Brain microvascular endothelial cell (primary cell): ENCODE data around the gene HADH.
"Not testable (repeated sequence)": the region's sequence is repeated elsewhere in the genome, so short reads cannot be mapped to it uniquely, and the experiment has no call there.

ENCODE experiments used
- DNase-seq: peaks from one replicate; pipeline ENCODE4 v3.0.0-alpha.2; 2020
- H3K27ac ChIP-seq: fragments of 250-450 bp; sonication (Bioruptor Pico); 2 replicates; pipeline ENCODE4 v1.5.1; 2020; ENCODE audit warnings: mild to moderate bottlenecking, moderate library complexity
- H3K27me3 ChIP-seq: fragments of 250-450 bp; sonication (Bioruptor Pico); replicated peaks from 2 replicates; pipeline ENCODE4 v1.5.1; 2020; ENCODE audit warnings: mild to moderate bottlenecking
- H3K36me3 ChIP-seq: fragments of 250-450 bp; sonication (Bioruptor Pico); replicated peaks from 2 replicates; pipeline ENCODE4 v1.5.1; 2020; ENCODE audit warnings: mild to moderate bottlenecking
- H3K4me3 ChIP-seq: 2 replicates; pipeline ENCODE4 v1.5.1; 2011; ENCODE audit warnings: low read depth, mild to moderate bottlenecking, control low read depth, low read length, moderate library complexity
- in situ Hi-C: cut with HindIII; loops from 2 replicates; pipeline ENCODE4 v1.10.0; 2017; ENCODE audit warnings: low sequenced_read_pairs, low pct_ligation_motif_present
- TF ChIP-seq, protein P1 (sequence below): IDR thresholded peaks from 2 replicates; pipeline ENCODE4 v1.5.1; 2011; ENCODE audit warnings: low read depth, mild to moderate bottlenecking, moderate library complexity, low read length, control low read depth, inconsistent platforms; ENCODE audit errors: missing control alignments

HADH gene

DNA sequence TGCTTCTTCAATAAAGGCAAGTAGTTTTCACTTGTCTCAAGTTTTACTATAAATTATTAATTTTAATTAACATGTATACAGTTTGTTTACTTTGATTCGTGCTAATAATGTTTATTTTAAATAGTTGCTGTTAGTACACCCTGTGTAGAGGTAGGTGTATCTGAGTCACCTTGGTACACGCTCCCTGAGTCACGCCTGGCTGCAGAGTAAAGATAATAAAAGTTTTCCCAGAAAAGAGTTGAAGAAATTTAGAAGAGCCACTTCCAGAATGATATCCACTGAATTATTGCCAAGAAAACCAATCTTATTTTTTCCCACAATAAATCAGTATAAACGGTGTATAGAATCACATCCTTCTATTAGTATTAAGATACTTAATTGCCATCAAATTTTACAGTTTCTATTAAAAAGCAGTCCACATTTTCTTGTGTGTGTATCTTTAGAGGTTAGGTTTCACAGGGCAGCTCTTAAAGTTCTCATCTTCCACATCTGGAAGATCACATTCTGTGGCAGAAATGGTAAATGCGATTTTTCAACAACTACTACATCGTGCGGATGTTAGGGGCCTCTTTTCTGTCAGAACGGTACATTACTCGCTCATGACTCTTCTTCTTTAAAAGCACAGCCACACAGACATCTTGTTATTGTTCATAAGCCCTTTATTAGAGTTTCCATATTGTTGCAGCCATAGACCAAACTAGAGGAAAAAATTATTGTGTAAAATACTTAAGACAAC, 55.4 kb downstream of the HADH start:
- no peak overlapping the region for H3K27ac ChIP-seq
- no peaks in the 10 kb centered on the region for H3K27me3 ChIP-seq
- H3K36me3 ChIP-seq: no peaks in the 10 kb centered on the region
- no peak for DNase-seq
- H3K4me3 ChIP-seq: no peak overlapping the region
- TF ChIP-seq, protein P1, sequence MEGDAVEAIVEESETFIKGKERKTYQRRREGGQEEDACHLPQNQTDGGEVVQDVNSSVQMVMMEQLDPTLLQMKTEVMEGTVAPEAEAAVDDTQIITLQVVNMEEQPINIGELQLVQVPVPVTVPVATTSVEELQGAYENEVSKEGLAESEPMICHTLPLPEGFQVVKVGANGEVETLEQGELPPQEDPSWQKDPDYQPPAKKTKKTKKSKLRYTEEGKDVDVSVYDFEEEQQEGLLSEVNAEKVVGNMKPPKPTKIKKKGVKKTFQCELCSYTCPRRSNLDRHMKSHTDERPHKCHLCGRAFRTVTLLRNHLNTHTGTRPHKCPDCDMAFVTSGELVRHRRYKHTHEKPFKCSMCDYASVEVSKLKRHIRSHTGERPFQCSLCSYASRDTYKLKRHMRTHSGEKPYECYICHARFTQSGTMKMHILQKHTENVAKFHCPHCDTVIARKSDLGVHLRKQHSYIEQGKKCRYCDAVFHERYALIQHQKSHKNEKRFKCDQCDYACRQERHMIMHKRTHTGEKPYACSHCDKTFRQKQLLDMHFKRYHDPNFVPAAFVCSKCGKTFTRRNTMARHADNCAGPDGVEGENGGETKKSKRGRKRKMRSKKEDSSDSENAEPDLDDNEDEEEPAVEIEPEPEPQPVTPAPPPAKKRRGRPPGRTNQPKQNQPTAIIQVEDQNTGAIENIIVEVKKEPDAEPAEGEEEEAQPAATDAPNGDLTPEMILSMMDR: no peak
- in situ Hi-C loops: no loop called here

DNA sequence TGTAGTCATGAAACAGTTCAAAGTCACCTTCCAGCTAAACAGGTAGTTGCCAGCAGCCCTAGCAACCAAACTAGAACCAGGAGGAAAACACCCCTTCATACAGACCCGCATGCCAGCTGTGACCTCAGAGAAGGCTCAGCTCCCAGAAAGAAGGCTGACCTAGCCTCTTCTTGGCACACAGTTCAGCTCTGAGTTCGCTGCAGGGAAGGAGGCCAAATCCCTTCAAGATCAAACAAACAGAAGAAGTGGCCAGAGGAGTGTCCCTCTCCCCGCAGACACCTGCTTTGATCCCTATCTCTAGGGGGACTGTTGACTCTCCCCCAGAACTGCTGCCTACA, 56.0 kb downstream of the HADH start:
- in situ Hi-C loops: no loop called here
- TF ChIP-seq, protein P1: no peak
- no peak for DNase-seq
- H3K27me3 ChIP-seq: no peaks in the 10 kb centered on the region
- no peak overlapping the region for H3K4me3 ChIP-seq
- H3K36me3 ChIP-seq: no peaks in the 10 kb centered on the region
- no peak overlapping the region for H3K27ac ChIP-seq

DNA sequence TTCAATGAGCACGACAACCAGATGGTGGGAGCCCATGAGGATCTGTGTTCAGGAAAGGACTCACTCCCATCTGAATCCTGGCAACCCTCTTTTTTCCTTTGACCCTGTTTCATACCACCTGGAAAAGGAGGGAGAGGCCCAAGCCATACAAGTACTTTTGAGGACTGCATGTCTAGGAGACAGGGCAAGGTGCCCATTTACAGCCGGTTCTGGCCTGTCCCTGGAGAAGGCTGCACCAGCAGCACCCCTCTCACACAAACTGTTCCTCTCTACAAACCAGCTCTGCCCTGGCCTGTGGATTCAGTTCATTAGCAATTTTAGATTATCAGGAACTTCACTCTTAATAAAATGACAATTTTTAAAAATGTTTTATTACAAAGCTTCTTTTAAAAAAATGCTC, 57.5 kb downstream of the HADH start:
- in situ Hi-C loops: no loop called here
- no peak for DNase-seq
- no peak overlapping the region for H3K27ac ChIP-seq
- H3K4me3 ChIP-seq: no peak overlapping the region
- no peaks in the 10 kb centered on the region for H3K27me3 ChIP-seq
- TF ChIP-seq, protein P1: no peak
- no peaks in the 10 kb centered on the region for H3K36me3 ChIP-seq

DNA sequence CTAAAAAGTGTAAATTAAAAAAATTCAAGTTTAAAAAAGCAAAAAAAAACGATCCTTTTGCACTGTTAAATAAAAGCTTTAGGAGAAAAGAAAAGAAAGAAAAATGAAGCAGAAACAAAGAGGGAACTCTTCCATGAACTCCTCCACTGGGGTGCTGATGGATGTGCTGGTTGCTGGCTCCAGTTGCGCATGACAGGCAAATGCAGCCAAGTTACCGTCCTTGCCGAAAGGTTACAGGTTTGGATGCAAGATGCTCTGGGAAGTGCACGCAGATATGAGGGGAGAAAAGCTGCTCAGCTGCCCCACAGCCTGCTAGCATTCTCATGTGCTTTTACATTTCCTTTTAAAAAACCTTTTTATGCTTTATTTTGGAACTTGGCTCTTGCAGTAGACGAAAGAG, 58.5 kb downstream of the HADH start:
- no peak for DNase-seq
- Histone ChIP-seq H3K27me3 (no peaks in the 10 kb centered on the region), H3K27ac (no peak overlapping the region), H3K4me3 (no peak overlapping the region), H3K36me3 (no peaks in the 10 kb centered on the region)
- in situ Hi-C loops: no loop called here
- TF ChIP-seq, protein P1: no peak

DNA sequence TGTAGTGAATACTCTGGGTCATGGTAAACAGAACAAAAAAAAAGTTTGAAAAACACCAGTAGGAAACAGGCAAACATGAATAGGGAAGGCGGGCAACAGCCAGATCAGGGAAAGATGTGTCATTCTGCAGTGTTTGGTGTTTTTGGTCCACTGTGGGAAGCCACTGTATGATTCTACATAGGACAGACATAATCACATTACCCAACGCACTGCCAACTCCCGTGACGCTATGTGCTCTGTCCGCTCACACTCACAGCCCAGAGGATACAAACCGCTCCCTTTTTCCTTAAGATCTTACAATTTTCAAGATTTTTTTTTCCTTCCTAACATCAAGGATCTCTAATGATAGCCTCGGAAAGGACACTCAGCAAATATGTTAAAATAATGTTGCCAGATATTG, 59.3 kb downstream of the HADH start:
- Histone ChIP-seq H3K4me3 (no peak overlapping the region), H3K27me3 (no peaks in the 10 kb centered on the region), H3K36me3 (no peaks in the 10 kb centered on the region), H3K27ac (no peak overlapping the region)
- TF ChIP-seq, protein P1: no peak
- in situ Hi-C loops: no loop called here
- DNase-seq: no peak

DNA sequence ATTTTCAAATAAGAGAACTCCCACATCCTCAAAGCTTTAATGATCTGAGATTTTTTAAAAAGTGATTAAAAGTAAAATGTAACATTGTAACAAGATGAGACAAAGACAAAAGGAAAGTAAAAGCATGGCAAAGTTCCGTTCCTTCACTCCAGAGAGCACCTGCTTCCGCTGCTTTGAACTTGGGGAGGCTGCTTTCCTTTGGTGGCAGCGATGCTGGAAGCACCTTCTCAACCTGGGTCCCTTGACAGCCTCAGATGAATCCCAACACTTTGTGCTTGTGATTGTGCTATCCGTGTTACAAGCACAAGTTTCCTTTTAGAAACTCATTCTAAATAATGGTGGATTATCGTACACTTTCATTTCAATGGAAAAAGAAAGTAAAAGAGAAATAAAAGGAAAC, 59.7 kb downstream of the HADH start:
- TF ChIP-seq, protein P1: no peak
- Histone ChIP-seq H3K27ac (no peak overlapping the region), H3K36me3 (no peaks in the 10 kb centered on the region), H3K4me3 (no peak overlapping the region), H3K27me3 (no peaks in the 10 kb centered on the region)
- in situ Hi-C loops: no loop called here
- DNase-seq: no peak

DNA sequence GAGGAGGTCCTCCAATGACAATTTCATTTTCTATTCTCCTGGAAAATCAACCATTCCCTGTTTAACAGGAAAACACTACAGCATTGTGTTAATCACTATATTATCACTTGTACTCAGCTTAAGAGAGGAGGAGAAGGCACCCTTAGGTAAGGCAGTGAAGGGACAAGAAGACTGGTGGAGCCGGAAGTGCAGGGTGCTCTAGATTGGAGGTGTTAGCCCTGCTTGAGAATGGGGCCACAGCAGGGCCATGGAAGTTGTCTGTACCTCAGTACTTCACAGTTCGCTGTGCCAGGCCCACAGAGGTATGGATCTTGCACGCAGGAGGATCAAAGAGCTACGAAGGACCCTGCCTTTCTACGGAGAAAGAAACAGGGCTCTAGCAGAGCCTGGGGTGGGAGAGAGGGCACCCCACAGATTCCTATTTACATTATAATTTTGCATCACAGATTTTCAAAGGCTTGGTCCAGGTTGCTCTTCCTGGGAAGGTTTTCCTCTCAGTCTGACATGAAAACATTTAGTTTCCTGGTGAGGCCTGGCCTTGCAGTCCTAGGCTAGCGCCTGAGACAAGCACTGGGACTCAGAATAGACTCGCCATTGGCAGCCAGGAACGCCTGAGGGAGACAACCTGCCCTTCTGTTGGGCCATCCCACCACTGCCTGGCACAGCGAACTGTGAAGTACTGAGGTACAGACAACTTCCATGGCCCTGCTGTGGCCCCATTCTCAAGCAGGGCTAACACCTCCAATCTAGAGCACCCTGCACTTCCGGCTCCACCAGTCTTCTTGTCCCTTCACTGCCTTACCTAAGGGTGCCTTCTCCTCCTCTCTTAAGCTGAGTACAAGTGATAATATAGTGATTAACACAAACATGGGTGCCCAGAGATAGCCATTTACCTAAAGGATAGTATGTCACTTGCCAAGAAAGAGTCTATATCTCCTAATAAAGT, 60.8 kb downstream of the HADH start:
- H3K27me3 ChIP-seq, H3K36me3 ChIP-seq, DNase-seq, in situ Hi-C loops, H3K4me3 ChIP-seq, H3K27ac ChIP-seq: not testable (repeated sequence)
